ENCODE results near the gene SH3PXD2A. TPM values are rescaled to one million over a fixed set of nuclear protein-coding genes. Genes with fewer than 3 reads are reported as not detected.
"Not testable (repeated sequence)": the region's sequence is repeated elsewhere in the genome, so short reads cannot be mapped to it uniquely, and the experiment has no call there.

Gene SH3PXD2A
- total RNA-seq, 1 experiment from 2014 or later = 6.3 TPM

DNA sequence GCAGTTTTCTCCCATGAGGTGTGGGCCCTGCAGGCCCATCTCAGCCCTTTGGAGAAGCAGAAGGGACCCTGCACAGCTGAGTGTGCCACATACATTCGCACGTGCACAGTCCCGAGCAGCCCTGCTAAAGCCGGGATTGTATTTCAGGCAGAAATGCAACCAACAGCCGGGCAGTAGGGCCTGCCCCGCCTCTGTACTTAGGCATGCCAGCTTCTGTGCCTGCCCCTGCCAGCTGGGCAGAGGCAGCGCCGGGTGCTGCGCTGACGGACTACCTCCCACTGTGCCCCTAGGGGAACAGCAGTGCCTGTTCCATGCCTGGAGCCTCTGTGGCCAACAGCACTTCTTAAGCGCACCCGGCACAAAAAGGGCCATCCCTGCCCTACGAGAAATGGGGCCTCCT lies 191.6 kb downstream of the SH3PXD2A start:
- no peak for DNase-seq
- BruUV-seq (replicated peaks) = no TSS peak
- no peak overlapping the region for H3K4me3 Mint-ChIP-seq (ENCODE audit: unreplicated experiment)
- Histone ChIP-seq H3K9me3 (no peaks in the 10 kb centered on the region), H3K27me3 (replicated peaks; ENCODE audit: control insufficient read depth, insufficient read depth, low read length) (no peaks in the 10 kb centered on the region), H3K4me3 (ENCODE audit: low read depth, low read length) (no peak overlapping the region), H3K36me3 (ENCODE audit: control insufficient read depth, insufficient read depth, low read length) (peaks cover 1% of the 10 kb centered on the region), H3K4me1 (peaks cover 11% of the 10 kb centered on the region)
- POLR2A ChIA-PET = no interaction called here
- TF ChIP-seq, protein P1, sequence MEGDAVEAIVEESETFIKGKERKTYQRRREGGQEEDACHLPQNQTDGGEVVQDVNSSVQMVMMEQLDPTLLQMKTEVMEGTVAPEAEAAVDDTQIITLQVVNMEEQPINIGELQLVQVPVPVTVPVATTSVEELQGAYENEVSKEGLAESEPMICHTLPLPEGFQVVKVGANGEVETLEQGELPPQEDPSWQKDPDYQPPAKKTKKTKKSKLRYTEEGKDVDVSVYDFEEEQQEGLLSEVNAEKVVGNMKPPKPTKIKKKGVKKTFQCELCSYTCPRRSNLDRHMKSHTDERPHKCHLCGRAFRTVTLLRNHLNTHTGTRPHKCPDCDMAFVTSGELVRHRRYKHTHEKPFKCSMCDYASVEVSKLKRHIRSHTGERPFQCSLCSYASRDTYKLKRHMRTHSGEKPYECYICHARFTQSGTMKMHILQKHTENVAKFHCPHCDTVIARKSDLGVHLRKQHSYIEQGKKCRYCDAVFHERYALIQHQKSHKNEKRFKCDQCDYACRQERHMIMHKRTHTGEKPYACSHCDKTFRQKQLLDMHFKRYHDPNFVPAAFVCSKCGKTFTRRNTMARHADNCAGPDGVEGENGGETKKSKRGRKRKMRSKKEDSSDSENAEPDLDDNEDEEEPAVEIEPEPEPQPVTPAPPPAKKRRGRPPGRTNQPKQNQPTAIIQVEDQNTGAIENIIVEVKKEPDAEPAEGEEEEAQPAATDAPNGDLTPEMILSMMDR (IDR thresholded peaks at IDR 0.05; ENCODE audit: insufficient read depth in 1 of 2, low read depth in 1 of 2, low read length in 1 of 2, severe bottlenecking in 1 of 2, unreplicated experiment in 1 of 2) = no peak
- H3K27me3 Mint-ChIP-seq (ENCODE audit: insufficient read depth, unreplicated experiment) = no peaks in the 10 kb centered on the region
- CTCF ChIA-PET = no interaction called here
- H3K9me3 Mint-ChIP-seq (ENCODE audit: unreplicated experiment) = no peaks in the 10 kb centered on the region
- H3K36me3 Mint-ChIP-seq (ENCODE audit: insufficient read depth, unreplicated experiment) = peaks cover 5% of the 10 kb centered on the region
- intact Hi-C loops (cut with micrococcal nuclease; ENCODE audit: unreplicated experiment) = no loop called here
- H3K27ac Mint-ChIP-seq (ENCODE audit: unreplicated experiment) = no peak overlapping the region
- H3K4me1 Mint-ChIP-seq (ENCODE audit: low read depth, unreplicated experiment) = no peaks in the 10 kb centered on the region

DNA sequence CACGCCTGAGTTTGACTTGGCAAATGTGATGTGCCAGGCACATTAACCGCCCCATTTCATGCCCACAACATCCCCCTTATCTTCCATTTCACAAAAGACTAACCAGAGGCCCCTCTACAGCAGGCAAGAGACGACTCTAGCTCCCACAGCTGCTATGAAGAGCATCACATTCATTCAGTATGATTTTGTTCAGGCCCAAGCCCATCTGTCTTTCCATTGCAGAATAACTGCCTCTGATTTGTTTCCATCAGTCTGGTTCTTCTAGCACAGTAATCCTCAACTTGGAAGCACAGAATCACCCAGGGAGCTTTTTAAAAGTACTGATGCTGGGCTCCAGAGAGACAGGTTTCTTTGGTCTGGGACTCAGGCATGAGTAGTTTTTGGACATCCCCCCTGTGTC lies 192.1 kb downstream of the SH3PXD2A start:
- no peaks in the 10 kb centered on the region for H3K9me3 Mint-ChIP-seq (ENCODE audit: unreplicated experiment)
- H3K4me3 Mint-ChIP-seq (ENCODE audit: unreplicated experiment) = no peak overlapping the region
- peaks cover 11% of the 10 kb centered on the region for H3K4me1 ChIP-seq
- ChIA-PET CTCF (no interaction called here), POLR2A (no interaction called here)
- BruUV-seq (replicated peaks) = no TSS peak
- TF ChIP-seq, protein P1 (IDR thresholded peaks at IDR 0.05; ENCODE audit: insufficient read depth in 1 of 2, low read depth in 1 of 2, low read length in 1 of 2, severe bottlenecking in 1 of 2, unreplicated experiment in 1 of 2) = no peak
- peaks cover 4% of the 10 kb centered on the region for H3K4me1 Mint-ChIP-seq (ENCODE audit: low read depth, unreplicated experiment)
- no peak overlapping the region for H3K27ac Mint-ChIP-seq (ENCODE audit: unreplicated experiment)
- H3K36me3 Mint-ChIP-seq (ENCODE audit: insufficient read depth, unreplicated experiment) = peaks cover under 1% of the 10 kb centered on the region
- H3K9me3 ChIP-seq = no peaks in the 10 kb centered on the region
- DNase-seq = no peak
- no peaks in the 10 kb centered on the region for H3K27me3 ChIP-seq (replicated peaks; ENCODE audit: control insufficient read depth, insufficient read depth, low read length)
- intact Hi-C loops (cut with micrococcal nuclease; ENCODE audit: unreplicated experiment) = no loop called here
- no peaks in the 10 kb centered on the region; the same call in 1 of the 2 replicates for H3K36me3 ChIP-seq (ENCODE audit: control insufficient read depth, insufficient read depth, low read length)
- H3K4me3 ChIP-seq (ENCODE audit: low read depth, low read length) = no peak overlapping the region
- H3K27me3 Mint-ChIP-seq (ENCODE audit: insufficient read depth, unreplicated experiment) = no peaks in the 10 kb centered on the region

DNA sequence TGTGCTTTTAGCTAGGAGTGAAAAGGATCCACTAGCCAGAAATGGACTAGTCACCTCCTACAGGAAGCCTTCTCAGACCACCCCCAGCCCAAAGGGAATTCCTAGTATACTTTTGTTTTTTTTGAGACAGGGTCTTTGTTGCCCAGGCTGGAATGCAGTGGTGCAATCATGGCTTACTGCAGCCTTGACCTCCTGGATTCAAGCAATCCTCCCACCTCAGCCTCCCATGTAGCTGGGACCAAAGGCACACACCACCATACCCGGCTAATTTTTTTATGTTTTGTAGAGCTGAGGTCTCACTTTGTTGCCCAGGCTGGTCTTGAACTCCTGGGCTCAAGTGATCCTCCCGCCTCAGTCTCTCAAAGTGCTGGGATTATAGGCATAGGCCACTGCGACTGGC lies 192.7 kb downstream of the SH3PXD2A start:
- H3K36me3 Mint-ChIP-seq (ENCODE audit: insufficient read depth, unreplicated experiment); H3K27me3 ChIP-seq (replicated peaks; ENCODE audit: control insufficient read depth, insufficient read depth, low read length); H3K27ac Mint-ChIP-seq (ENCODE audit: unreplicated experiment); H3K27me3 Mint-ChIP-seq (ENCODE audit: insufficient read depth, unreplicated experiment); DNase-seq; H3K36me3 ChIP-seq (ENCODE audit: control insufficient read depth, insufficient read depth, low read length); H3K4me3 ChIP-seq (ENCODE audit: low read depth, low read length); BruUV-seq (replicated peaks); H3K9me3 Mint-ChIP-seq (ENCODE audit: unreplicated experiment); H3K4me1 Mint-ChIP-seq (ENCODE audit: low read depth, unreplicated experiment); CTCF ChIA-PET; H3K9me3 ChIP-seq; H3K4me3 Mint-ChIP-seq (ENCODE audit: unreplicated experiment); POLR2A ChIA-PET; intact Hi-C loops (cut with micrococcal nuclease; ENCODE audit: unreplicated experiment): not testable (repeated sequence)
- H3K4me1 ChIP-seq = peaks cover 14% of the 10 kb centered on the region

All from Caco-2 (cell line).